ENCODE data around the gene TNFRSF4.
"Not testable (repeated sequence)": the region's sequence is repeated elsewhere in the genome, so short reads cannot be mapped to it uniquely, and the experiment has no call there.

TNFRSF4 gene

GRCh38 chr1:1213345-1214265, at the start of gene TNFRSF4:
Gene TNFRSF4 (minus strand): TSS chr1:1214153. CDS start chr1:1214127, 26 bp downstream.
- no peak for DNase-seq (ENCODE audit: low spot score)

GRCh38 chr1:1262758-1263157, 48.8 kb upstream of the TNFRSF4 start:
- no peak for DNase-seq (ENCODE audit: low spot score)

DNA sequence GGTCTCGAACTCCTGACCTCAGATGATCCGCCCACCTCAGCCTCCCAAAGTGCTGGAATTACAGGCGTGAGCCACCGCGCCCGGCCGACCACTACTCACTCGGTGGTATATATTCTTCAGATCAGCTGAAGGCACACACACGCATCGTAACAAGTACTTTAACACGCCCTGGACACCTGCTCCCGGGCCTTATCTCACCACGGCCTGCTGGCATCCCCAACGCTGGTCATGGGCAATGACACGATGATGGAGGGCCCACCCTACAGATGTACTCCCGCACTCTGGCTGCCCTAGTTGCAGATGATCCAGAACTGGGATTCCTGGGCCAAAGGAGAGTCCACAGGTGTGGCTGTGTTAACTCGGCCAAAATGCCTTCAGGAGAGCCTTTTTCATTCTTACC, 48.1 kb upstream of the TNFRSF4 start:
- DNase-seq (ENCODE audit: low spot score): no peak

DNA sequence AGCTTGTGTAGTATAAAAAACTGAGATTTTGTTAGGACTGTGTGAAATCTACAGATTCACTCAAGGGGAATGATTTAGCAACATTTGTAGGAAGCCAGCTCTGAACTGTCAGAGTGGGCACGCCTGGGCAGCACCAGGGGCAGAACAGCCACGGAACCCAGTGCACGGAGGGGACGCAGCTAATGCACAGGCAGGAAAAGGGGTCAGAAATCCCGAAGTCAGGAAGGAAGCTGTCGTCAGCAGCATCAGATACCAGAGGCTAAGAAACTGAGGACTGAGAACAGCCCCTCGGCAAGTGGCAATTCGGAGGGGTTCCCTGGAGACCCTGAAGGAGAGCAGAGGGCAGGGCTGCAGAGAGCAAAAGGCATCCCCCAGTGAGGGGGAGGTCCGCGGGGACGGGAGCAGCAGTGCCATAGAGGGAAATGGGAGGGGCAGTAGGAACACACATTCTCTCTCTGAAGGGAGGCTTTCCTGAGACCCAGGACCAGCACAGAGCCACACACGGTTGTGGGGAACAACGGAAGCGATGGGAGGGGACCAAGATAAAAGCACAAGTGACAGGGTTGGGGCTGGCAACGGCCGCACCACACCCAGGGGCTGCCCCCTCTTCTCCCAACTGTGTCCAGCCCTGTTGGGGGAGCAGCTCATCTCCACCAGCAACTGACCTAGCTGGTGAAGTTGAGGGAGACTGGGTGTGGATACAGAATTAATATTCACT, 47.0 kb upstream of the TNFRSF4 start:
- DNase-seq (ENCODE audit: low spot score): no peak

DNA sequence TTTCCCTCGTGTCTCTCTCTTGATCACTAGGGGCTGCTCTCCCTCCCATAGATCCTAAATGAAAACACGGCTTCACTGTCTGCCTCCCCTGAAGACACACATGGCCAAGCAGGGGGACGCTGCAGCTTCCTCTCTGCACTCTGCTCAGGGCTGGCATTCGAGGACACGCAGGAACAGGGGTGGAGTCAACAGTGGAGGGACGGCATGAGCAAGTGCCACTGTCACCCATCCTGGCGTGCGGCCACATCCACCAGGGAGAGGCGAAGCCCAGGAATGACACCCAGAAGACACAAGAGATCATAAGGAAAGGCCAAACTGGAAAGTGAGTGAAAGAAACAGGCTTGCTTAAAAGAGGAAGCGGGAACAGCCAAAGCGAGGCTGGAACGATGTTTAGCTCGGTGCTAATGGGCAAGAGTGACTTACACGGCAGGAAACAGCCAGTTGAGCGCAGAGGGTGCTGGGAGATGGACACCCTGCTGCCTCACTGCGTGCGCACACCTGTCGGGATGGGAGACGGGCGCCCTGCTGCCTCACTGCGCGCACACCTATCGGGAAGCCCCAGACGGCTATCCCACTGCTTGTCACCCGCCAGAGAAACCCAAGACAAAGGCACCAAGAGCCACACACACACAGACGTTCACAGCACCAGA, 46.1 kb upstream of the TNFRSF4 start:
- no peak for DNase-seq (ENCODE audit: low spot score)

DNA sequence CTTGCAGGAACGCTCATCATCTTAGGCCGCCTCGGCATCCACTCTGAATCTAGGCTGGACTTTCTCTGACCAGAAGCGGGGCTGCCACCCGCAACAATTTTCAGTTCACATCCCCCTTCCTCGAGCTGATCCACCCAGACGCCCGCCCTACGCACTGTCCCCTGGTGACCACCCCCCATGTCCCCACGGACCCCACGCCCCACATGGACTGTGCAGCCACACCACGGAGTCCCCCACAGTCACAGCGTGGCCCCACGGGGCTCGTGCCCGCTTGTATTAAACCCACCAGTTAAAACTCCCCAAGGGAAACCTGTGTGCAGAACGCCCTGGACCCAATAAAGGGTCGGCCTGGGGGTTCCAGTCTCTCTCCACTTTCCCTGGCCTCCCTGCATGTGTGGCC, 45.6 kb upstream of the TNFRSF4 start:
- DNase-seq (ENCODE audit: low spot score): no peak

GRCh38 chr1:1259119-1259488, 45.2 kb upstream of the TNFRSF4 start:
- no peak for DNase-seq (ENCODE audit: low spot score)

DNA sequence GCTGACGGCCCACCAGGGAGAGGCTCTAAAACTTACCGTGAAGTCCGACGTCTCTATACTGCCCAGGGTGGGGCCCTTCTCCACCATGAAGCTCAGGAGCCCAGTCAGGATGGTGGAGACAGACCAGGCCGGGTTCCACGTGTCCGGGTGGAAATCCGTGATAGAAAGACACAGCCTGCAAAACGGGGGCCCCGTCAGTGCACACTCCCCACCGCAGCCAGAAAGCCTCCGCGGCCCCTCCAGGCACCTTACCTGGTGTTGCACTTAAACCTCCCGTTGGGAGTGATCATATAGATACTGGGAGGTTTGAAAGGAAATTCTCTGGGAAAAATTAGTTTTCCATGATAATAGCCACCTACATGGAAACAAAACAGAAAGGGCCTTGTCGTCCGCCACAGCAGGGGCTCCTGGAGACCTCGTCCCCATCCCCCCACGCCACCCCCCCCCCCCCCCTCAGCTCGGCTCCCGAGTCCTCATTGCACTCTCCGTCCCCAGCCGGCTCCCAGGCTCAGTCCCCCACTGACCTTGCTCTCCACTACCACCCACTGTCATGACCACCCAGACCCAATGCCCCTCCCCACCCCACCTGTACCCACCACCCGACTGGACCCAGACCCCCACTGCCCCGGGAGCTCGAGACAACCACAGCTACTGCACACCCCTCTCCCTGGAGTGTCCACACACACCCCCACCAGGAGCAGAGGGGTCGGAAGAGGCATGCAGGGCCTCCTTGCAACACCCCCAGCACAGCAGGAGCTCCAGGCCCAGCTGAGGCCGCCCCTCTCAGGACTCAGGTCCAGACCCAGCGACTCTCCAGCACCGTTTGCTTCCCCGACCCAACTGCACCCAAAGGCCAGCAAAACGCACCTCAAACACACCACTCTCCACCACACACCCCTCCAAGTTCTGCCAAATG, 43.3 kb upstream of the TNFRSF4 start:
- DNase-seq (ENCODE audit: low spot score): no peak

DNA sequence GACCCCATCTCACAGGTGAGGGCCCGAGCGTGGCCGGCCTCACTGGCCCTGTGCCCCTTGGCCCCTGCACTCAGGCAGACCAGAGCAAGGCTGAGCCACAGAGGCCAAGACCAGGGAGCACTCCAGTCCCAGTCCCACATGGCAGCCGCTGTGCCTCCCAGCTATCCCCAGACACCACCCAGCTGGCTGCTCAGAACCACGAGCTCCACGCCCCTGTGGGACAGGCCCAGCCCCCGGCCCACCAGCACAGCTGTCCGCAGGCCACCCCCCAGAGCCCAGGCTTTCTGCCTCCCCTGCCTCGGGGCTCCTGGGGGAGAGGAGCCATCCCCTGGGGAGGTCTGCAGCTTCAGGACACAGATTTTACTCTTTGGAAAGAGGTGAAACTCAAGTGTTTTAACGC, 41.7 kb upstream of the TNFRSF4 start:
- DNase-seq (ENCODE audit: low spot score): no peak

DNA sequence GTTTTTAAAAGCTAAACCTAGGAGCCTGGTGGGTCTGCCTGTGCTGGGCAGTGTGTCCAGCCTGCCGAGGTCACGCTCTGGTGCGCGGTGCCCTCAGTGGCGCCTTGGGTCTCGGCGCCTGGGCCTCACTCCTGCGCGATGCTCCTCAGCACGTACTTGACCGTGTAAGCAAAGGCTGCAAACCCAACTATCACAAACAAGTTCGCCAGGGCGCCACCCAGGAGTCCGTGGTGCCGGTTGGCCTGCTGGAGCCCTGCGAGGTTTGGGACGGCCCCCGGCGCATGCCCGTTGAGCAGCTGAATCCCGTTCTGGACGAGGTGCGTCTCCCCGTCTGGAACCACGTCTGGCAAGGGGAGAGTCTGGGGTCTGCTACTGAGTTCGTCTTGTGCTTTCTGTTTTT, 41.1 kb upstream of the TNFRSF4 start:
- no peak for DNase-seq (ENCODE audit: low spot score)

DNA sequence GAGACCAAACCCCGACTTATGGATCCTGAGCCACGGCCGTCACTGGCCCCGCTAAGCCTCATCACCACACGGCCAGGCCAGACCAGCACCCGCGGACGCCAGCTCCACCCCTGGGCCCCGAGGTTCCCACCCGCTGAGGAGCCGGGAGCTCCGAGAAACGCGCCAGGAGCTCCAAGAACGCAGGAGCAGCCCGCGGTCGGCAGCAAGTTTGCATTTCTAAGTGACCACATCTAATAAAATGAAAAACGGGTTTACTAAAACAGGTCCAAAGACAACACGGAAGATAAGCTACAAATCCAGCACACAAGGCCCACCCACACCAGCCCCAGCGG, 40.7 kb upstream of the TNFRSF4 start:
- no peak for DNase-seq (ENCODE audit: low spot score)

GRCh38 chr1:1253972-1254666, 40.2 kb upstream of the TNFRSF4 start:
- no peak for DNase-seq (ENCODE audit: low spot score)

GRCh38 chr1:1253314-1253713, 39.4 kb upstream of the TNFRSF4 start:
- no peak for DNase-seq (ENCODE audit: low spot score)

GRCh38 chr1:1250786-1251284, 36.9 kb upstream of the TNFRSF4 start:
- DNase-seq (ENCODE audit: low spot score): no peak

DNA sequence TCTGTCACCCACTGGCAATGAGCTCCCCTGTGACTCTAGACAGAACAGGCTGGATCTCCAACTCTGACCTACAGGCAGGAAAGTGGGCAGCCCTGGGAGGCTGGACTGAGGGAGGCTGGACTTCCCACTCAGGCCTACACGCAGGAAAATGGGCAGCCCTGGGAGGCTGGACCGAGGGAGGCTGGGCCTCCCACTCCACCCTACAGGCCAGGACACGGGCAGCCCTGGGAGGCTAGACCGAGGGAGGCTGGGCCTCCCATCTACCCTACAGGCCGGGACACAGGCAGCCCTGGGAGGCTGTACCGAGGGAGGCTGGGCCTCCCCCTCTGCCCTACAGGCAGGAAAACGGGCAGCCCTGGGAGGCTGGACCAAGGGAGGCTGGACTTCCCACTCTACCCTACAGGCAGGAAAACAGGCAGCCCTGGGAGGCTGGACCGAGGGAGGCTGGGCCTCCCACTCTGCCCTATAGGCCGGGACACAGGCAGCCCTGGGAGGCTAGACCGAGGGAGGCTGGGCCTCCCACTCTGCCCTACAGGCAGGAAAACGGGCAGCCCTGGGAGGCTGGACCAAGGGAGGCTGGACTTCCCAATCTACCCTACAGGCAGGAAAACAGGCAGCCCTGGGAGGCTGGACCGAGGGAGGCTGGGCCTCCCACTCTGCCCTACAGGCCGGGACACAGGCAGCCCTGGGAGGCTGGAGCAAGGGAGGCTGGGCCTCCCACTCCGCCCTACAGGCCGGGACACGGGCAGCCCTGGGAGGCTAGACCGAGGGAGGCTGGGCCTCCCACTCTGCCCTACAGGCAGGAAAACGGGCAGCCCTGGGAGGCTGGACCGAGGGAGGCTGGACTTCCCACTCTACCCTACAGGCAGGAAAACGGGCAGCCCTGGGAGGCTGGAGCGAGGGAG, 34.3 kb upstream of the TNFRSF4 start:
- DNase-seq (ENCODE audit: low spot score): not testable (repeated sequence)

DNA sequence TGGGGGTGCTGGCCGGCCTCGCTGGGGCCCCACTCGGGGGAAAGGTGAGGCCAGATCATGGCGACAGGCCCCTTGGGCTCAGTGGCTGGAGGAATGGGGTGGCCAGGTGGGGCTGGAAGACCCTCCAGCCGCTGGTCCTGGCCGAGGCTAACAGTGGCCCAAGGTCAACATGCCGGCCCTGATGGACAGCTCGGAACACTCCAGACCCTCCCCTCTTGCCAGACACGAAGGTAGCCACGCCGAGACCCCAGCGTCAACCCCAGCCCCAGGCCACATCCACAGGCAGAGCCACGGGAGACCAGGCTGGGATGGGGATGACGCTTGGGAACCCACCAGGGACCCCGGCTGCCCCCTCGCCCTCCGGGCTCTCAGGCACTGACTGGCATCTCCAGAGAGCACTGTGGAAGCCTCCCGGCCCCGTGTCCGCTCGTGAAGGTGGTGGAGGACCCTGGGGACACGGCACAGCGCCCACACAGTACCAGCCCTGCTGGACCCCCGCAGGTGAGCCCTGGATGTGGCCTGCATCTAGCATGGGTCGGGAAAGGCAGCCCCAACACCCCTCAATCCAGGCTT, 33.5 kb upstream of the TNFRSF4 start:
- DNase-seq (ENCODE audit: low spot score): no peak

- peak; percentile 56 for DNase-seq (ENCODE audit: low spot score)
These were observed 32.8 kb upstream of the TNFRSF4 start, which contains the start of gene C1QTNF12 for GRCh38 chr1:1246577-1247340. Gene C1QTNF12 (minus strand): TSS chr1:1246722. CDS start chr1:1246690, 32 bp downstream.

GRCh38 chr1:1245817-1246576, 32.0 kb upstream of the TNFRSF4 start:
- no peak for DNase-seq (ENCODE audit: low spot score)
